GM12872 (cell line): ENCODE measurements around the gene EXOSC1.

Experiments
- TF ChIP-seq, protein P1 (sequence below): IDR thresholded peaks from 3 replicates; pipeline ENCODE4 v1.5.1; 2011; ENCODE audit warnings: low read depth, mild to moderate bottlenecking, low read length, moderate library complexity; ENCODE audit not compliant: insufficient read depth

Gene EXOSC1

DNA sequence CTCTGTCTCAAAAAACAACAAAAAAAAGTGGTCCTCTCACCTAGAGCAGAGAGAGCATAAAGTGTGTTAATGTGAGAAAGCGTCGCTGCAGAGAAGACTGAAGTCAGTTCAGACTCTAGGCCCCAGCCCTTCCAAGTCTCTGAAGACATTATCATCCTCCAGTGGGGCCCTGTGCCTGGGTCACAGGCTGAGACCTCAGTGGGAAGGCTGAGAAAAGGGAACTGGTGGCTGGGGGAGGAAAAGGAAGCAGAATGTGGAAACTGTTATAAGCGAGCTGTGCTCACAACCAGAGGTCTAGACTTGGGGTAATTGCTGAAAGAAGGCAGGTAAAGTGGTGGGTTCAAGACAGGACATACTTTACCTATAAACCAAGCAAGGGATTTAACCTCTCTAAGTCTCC lies 39.7 kb downstream of the EXOSC1 start:
- TF ChIP-seq, protein P1, sequence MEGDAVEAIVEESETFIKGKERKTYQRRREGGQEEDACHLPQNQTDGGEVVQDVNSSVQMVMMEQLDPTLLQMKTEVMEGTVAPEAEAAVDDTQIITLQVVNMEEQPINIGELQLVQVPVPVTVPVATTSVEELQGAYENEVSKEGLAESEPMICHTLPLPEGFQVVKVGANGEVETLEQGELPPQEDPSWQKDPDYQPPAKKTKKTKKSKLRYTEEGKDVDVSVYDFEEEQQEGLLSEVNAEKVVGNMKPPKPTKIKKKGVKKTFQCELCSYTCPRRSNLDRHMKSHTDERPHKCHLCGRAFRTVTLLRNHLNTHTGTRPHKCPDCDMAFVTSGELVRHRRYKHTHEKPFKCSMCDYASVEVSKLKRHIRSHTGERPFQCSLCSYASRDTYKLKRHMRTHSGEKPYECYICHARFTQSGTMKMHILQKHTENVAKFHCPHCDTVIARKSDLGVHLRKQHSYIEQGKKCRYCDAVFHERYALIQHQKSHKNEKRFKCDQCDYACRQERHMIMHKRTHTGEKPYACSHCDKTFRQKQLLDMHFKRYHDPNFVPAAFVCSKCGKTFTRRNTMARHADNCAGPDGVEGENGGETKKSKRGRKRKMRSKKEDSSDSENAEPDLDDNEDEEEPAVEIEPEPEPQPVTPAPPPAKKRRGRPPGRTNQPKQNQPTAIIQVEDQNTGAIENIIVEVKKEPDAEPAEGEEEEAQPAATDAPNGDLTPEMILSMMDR: no peak

DNA sequence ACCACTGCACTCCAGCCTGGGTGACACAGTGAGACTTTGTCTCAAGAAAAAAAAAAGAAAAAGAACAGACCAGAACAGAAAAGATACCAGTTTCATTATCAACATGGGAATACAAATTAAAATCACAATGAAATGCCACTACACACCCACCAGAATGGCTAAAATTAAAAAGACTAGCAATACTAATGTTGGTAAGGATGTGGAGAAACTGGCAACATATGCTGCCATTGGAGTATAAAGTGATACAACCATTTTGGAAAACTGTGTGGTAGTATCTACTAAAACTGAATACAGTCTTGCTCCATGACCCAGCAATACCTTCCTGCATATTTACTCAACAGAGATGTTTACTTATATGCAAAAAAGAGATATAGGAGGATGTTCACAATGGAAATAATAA lies 41.8 kb downstream of the EXOSC1 start:
- TF ChIP-seq, protein P1: no peak

DNA sequence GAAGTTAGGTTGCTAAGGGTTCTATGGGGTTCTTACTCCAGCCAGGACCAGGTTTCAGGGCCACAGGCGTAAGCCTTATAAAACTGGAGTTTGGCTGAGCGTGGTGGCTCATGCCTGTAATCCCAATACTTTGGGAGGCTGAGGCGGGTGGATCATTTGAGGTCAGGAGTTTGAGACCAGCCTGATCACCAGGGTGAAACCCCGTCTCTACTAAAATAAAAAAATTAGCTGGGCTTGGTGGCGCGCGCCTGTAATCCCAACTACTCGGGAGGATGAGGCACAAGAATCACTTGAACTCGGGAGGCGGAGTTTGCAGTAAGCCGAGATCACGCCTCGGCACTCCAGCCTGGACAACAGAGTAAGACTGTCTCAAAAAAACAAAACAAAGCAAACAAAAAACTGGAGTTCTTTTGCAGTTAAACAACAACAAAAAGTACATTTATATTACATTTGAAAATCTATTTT lies 44.3 kb downstream of the EXOSC1 start:
- TF ChIP-seq, protein P1: no peak

DNA sequence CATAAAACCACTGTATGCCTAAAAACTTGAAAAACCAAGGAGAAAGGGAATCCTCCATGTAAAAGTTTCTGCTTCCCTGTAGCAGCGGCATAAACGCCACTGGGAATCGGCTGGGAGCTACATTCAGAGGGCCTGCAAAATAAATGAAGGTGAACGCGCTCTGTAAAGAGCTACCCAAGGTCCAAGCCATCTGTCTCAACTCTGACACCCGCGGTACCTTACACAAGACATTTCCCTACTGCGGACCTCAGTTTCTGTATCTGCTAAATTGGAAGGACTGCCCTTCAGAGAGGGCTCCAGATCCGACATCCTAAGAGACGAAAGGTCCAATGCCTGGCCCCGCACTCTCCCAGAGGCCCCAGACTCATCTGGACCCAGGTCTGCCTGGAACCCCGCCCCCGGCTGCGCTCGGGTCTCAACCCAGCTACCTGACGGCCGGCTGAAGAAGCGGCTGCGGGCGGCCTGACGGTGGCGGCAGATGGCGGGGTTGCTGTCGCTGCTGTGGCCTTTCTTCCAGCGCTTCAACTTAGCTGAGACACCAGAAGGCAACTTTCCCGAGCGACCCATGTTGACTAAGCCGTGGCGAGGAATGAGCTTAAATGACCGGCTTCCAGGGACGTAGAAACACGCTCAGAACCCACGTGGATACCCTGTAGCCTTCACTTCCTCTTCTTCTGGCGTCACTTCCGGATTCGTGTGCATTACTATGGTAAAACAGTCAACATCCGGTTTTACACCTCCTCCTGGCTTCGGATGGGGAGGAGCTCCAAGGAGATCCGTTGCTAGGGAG lies 44.9 kb downstream of the EXOSC1 start, which contains the start of gene RRP12:
RRP12 (minus strand) TSS at position 676 of the 790 bp plus-strand sequence; CDS start at position 567, 109 bp downstream.
- TF ChIP-seq, protein P1: 0 out of 3 replicates have a peak, but pooled peaks have one; percentile 27

DNA sequence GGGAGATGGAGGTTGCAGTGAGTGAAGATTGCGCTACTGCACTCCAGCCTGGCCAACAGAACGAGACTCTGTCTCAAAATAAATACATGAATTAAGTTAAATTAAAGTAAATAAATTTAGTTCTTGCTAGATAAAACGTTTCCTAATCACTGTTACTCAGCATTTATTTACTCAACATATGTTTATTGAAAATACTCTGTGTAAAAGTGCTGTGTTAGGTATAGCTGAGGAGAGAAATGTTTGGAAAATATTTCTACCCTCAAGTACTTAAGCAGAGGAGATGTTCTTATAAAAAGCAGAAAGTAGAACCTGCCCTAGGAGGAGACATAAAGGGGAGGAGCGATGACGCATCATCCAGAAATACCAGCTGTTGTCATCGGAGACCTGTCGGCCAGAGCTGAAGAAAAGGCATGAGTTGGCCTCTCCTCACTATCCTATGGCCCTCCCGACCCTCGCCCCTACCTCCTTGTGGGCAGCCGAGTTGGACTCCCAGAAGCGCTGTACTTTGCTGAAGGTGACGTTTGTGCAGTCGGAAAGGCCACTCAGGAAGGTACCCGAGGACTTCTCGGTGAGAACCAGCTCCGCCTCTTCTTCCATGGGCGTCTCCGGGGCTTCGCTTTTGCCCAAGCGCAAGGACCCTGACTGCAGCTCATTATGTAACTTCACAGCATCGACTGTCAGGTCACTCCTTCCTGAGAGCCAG lies 45.8 kb downstream of the EXOSC1 start:
- TF ChIP-seq, protein P1: no peak

DNA sequence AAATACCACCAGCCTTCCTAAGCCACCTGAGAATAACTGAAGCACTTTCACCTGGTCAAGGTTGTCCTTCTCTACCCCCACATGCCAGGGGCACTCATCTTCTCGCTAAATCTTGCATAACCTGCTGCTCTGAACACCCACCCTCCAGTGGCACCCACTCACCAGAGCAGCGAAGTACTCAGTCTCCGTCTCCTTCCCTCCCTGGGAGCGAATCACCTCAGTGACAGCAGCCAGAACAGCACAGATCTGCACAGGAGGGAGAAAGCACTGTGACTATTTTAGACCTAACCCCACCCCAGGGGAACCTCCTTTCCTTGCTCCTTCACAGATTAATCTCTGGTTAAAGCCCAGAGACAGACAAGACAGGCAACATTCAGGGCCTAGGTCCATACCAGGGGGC lies 49.8 kb downstream of the EXOSC1 start:
- TF ChIP-seq, protein P1: no peak

DNA sequence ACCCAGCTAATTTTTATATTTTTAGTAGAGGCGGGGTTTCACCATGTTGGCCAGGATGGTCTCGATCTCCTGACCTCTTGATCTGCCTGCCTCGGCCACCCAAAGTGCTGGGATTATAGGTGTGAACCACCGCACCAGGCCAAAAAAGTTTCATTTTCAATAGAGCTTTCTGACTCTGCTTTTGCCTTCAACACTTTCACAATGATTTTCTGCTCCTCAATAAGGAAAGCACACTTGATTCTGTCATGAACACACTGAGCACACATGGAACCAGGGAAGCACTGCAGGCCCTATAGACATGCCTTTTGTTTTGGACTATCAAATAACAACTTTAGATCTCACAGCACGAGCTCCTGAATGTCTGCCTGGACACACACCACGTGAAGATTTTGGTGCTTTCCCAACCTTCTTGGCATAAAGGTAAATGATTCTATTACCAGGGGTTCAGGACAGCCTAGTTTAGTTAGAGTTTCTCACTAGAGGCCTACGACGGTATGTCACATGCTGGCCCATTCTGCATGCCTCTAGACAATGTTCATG lies 52.7 kb downstream of the EXOSC1 start:
- TF ChIP-seq, protein P1: no peak
